Measurements from ENCODE around the gene LDLRAD2.

Gene LDLRAD2

GRCh38 chr1:21865943-21866706 is 54.1 kb downstream of the LDLRAD2 start:
- TF ChIP-seq EZH2phosphoT487 (IDR thresholded peaks at IDR 0.05; ENCODE audit: borderline replicate concordance), result no peak
- TF ChIP-seq CTCF (conservative IDR thresholded peaks at IDR 0.05; ENCODE audit: low read length), result peak; percentile 13; the same call in 1 of the 2 replicates
- Histone ChIP-seq H3K4me1 (ENCODE audit: insufficient read depth, low read length, poor library complexity, severe bottlenecking) (peaks cover 2% of the 10 kb centered on the region), H3K9me3 (ENCODE audit: insufficient read depth, low read depth, low read length) (no peaks in the 10 kb centered on the region), H3K4me2 (ENCODE audit: low read depth, low read length, poor library complexity, severe bottlenecking) (no peak overlapping the region), H3K9ac (ENCODE audit: low read depth, low read length, poor library complexity, severe bottlenecking) (no peak overlapping the region), H3K36me3 (ENCODE audit: insufficient read depth, low read length) (no peaks in the 10 kb centered on the region), H3K4me3 (ENCODE audit: low read length, poor library complexity, severe bottlenecking) (no peak overlapping the region), H2AFZ (ENCODE audit: low read length) (no peak overlapping the region), H3K9me2 (replicated peaks; ENCODE audit: low read depth, low read length) (no peaks in the 10 kb centered on the region), H3K27me3 (ENCODE audit: insufficient read depth, low read length, poor library complexity, severe bottlenecking) (no peaks in the 10 kb centered on the region), H3F3A (ENCODE audit: low read depth) (no peaks in the 10 kb centered on the region), H4K20me1 (ENCODE audit: insufficient read depth, low read length, poor library complexity, severe bottlenecking) (no peaks in the 10 kb centered on the region), H3K79me2 (ENCODE audit: insufficient read depth, low read length) (no peaks in the 10 kb centered on the region)

GRCh38 chr1:21866707-21867043 is 54.6 kb downstream of the LDLRAD2 start:
- Histone ChIP-seq H3K79me2 (ENCODE audit: insufficient read depth, low read length) (no peaks in the 10 kb centered on the region), H3K4me3 (ENCODE audit: low read length, poor library complexity, severe bottlenecking) (no peak overlapping the region), H3K9ac (ENCODE audit: low read depth, low read length, poor library complexity, severe bottlenecking) (no peak overlapping the region), H3K4me1 (ENCODE audit: insufficient read depth, low read length, poor library complexity, severe bottlenecking) (peaks cover 2% of the 10 kb centered on the region), H4K20me1 (ENCODE audit: insufficient read depth, low read length, poor library complexity, severe bottlenecking) (no peaks in the 10 kb centered on the region), H3K27me3 (ENCODE audit: insufficient read depth, low read length, poor library complexity, severe bottlenecking) (no peaks in the 10 kb centered on the region), H3K36me3 (ENCODE audit: insufficient read depth, low read length) (no peaks in the 10 kb centered on the region), H3K9me2 (replicated peaks; ENCODE audit: low read depth, low read length) (no peaks in the 10 kb centered on the region), H3K4me2 (ENCODE audit: low read depth, low read length, poor library complexity, severe bottlenecking) (no peak overlapping the region), H3K9me3 (ENCODE audit: insufficient read depth, low read depth, low read length) (no peaks in the 10 kb centered on the region), H2AFZ (ENCODE audit: low read length) (no peak overlapping the region), H3F3A (ENCODE audit: low read depth) (no peaks in the 10 kb centered on the region)
- TF ChIP-seq EZH2phosphoT487 (IDR thresholded peaks at IDR 0.05; ENCODE audit: borderline replicate concordance) (no peak), CTCF (conservative IDR thresholded peaks at IDR 0.05; ENCODE audit: low read length) (0 out of 2 replicates have a peak, but pooled peaks have one; percentile 3)

- Histone ChIP-seq H2AFZ (ENCODE audit: low read length) (no peak overlapping the region), H3K4me2 (ENCODE audit: low read depth, low read length, poor library complexity, severe bottlenecking) (no peak overlapping the region), H3K9me3 (ENCODE audit: insufficient read depth, low read depth, low read length) (no peaks in the 10 kb centered on the region), H3K9me2 (replicated peaks; ENCODE audit: low read depth, low read length) (no peaks in the 10 kb centered on the region), H3K36me3 (ENCODE audit: insufficient read depth, low read length) (no peaks in the 10 kb centered on the region), H3K9ac (ENCODE audit: low read depth, low read length, poor library complexity, severe bottlenecking) (no peak overlapping the region), H3K4me3 (ENCODE audit: low read length, poor library complexity, severe bottlenecking) (no peak overlapping the region), H4K20me1 (ENCODE audit: insufficient read depth, low read length, poor library complexity, severe bottlenecking) (no peaks in the 10 kb centered on the region), H3K4me1 (ENCODE audit: insufficient read depth, low read length, poor library complexity, severe bottlenecking) (peaks cover 2% of the 10 kb centered on the region), H3K79me2 (ENCODE audit: insufficient read depth, low read length) (no peaks in the 10 kb centered on the region), H3F3A (ENCODE audit: low read depth) (no peaks in the 10 kb centered on the region), H3K27me3 (ENCODE audit: insufficient read depth, low read length, poor library complexity, severe bottlenecking) (no peaks in the 10 kb centered on the region)
- TF ChIP-seq EZH2phosphoT487 (IDR thresholded peaks at IDR 0.05; ENCODE audit: borderline replicate concordance) (no peak), CTCF (conservative IDR thresholded peaks at IDR 0.05; ENCODE audit: low read length) (no peak)
These were observed 55.5 kb downstream of the LDLRAD2 start for GRCh38 chr1:21867451-21867996.

Data from Loucy (cell line).